GM20000 (cell line): ENCODE data around the gene CPN2.

ENCODE experiments used
- DNase-seq: peaks from one replicate; pipeline ENCODE4 v3.0.0; 2012; ENCODE audit warnings: low spot score
- TF ChIP-seq, protein P1 (sequence below): IDR thresholded peaks from 2 replicates; pipeline ENCODE4 v1.5.1; 2012; ENCODE audit warnings: mild to moderate bottlenecking, control low read depth; ENCODE audit errors: extremely low read depth, missing control alignments

CPN2 gene

DNA sequence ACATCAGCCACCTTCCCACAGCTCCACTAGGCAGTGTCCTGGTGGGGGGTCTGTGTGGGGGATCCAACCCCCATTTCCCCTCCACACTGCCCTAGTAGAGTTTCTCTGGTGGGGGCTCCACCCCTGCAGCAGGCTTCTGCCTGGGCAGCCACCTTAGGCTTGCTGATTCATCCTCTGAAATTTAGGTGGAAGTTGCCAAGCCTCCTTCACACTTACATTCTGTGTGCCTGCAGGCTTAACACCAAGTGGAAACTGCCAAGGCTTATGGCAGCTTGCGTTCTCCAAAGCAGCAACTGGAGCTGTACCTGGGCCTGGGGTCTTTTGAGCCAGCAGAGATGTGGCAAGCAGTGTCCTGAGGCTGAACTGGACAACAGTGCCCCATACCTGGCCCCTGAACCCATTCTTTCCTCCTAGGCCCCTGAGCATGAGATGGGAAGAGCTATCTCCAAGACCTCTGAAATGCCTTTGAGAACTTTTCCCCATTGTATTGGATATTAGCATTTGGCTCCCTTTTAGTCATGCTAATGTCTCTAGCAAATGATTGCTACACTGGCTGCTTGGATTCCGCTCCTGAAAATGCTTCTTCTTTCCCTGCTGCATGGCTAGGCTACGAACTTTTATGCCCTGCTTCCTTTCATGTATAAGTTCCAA is 32.5 kb downstream of the CPN2 start:
- no peak for DNase-seq
- TF ChIP-seq, protein P1, sequence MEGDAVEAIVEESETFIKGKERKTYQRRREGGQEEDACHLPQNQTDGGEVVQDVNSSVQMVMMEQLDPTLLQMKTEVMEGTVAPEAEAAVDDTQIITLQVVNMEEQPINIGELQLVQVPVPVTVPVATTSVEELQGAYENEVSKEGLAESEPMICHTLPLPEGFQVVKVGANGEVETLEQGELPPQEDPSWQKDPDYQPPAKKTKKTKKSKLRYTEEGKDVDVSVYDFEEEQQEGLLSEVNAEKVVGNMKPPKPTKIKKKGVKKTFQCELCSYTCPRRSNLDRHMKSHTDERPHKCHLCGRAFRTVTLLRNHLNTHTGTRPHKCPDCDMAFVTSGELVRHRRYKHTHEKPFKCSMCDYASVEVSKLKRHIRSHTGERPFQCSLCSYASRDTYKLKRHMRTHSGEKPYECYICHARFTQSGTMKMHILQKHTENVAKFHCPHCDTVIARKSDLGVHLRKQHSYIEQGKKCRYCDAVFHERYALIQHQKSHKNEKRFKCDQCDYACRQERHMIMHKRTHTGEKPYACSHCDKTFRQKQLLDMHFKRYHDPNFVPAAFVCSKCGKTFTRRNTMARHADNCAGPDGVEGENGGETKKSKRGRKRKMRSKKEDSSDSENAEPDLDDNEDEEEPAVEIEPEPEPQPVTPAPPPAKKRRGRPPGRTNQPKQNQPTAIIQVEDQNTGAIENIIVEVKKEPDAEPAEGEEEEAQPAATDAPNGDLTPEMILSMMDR: no peak

DNA sequence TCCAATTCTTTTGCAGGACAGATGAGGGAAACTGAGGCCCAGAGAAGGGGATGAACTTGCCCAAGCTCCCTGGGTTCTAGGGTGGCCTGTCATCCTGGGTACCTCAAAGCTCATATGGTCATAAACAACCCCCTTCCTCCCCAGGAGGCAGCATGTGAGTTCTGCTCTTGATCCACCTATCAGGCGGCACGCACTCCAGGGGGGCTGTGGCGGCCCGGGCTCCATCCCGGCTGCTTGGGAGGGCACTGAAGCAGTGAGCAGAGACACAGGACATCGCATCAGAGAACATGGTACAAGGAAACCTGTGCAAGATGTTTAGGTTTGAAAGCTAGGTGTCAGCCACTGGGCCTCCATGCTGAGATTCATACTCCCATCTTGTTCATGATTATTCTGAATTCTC is 34.2 kb downstream of the CPN2 start:
- TF ChIP-seq, protein P1: no peak

DNA sequence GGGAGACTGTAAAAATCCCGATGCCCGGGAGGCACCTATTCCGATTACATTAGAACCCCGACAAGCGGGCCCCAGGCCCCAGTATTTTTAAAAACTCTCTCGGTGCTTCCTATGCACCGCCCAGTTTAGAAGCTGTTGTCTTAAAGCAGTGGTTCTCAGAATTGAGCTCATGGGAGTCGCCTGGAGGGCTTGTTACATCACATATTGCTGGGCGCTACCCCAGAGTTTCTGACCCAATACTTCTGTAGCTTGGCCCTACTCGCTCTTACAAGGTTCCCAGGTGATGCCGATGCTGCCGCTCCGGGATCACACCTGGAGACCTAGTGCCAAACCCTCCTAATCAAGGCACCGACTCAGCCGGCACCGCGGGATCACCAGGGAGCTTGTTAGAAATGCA is 35.2 kb downstream of the CPN2 start:
- no peak for DNase-seq
- TF ChIP-seq, protein P1: no peak

More for the DNA sequence above, 34.2 kb downstream of the CPN2 start:
- DNase-seq: no peak

DNA sequence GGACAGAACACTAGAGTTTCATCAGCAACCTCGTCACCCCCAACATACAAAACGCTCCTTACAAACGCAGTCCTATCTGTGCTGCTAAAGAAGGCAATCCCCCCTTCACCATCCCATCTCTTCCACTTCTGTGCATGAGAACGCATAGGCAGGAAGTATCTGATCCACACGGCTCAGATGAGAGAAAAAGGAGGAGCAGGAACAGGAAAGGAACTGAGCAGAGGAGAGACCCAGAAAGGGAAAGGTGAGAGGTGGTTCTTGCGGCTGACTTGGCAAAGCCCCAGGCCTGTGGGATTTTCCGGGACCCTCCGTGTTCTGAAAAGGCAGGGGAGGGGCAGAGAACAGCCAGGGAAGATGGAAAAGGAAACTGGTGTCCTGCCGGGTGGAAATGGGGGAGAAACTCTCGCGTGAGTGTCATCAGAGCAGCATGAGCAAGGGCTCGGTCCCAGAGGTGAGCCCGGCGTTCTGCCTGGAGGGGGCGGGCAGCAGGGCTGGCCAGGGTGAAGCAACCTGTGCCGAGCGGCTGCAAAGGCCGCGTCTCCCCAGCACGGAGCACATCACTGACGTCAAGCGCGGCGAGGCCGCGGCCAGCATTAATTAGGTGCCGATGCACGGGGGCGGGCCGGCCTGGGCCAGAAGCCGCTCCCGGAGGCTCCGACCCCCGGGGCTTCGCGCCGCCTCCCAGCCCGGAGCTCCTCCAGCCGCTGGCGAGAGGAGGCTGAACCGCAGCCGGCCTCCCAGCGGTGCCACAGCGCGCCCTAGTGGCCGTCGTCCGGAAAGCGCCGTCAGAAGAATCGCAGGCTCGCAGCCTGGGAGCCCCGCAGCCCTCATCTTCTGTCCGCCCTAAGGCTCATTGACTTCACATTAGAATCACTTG is 35.8 kb downstream of the CPN2 start:
- TF ChIP-seq, protein P1: peak; percentile 97
- peak; percentile 90 for DNase-seq

DNA sequence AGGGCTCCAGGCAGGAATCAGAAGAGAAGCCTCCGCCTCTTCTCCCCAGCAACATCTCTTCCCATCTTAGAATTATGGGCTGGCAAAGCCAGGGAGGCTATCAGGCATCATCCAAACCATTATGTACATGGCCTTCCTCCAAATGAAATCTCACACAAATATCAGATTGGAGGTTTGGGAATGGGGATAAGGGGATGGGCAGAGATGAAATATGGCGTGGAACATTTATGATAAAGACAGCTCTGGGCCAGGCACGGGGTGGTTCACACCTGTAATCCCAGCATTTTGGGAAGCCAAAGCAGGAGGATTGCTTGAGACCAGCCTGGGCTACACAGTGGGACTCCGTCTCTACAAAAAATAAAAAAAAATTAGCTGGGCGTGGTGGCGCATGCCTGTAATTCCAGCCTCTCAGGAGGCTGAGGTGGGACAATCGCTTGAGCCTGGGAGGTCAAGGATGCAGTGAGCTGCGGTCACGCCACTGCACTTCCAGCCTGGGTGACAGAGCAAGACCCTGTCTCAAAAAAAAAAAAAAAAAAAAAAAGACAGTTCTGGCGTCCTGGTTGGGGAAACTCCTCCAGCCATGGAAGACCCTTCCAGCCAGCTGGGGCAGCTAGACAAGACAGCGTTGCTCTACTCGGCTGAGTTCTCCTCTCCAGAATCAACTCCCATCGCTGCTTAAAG is 36.6 kb downstream of the CPN2 start:
- TF ChIP-seq, protein P1: no peak

DNA sequence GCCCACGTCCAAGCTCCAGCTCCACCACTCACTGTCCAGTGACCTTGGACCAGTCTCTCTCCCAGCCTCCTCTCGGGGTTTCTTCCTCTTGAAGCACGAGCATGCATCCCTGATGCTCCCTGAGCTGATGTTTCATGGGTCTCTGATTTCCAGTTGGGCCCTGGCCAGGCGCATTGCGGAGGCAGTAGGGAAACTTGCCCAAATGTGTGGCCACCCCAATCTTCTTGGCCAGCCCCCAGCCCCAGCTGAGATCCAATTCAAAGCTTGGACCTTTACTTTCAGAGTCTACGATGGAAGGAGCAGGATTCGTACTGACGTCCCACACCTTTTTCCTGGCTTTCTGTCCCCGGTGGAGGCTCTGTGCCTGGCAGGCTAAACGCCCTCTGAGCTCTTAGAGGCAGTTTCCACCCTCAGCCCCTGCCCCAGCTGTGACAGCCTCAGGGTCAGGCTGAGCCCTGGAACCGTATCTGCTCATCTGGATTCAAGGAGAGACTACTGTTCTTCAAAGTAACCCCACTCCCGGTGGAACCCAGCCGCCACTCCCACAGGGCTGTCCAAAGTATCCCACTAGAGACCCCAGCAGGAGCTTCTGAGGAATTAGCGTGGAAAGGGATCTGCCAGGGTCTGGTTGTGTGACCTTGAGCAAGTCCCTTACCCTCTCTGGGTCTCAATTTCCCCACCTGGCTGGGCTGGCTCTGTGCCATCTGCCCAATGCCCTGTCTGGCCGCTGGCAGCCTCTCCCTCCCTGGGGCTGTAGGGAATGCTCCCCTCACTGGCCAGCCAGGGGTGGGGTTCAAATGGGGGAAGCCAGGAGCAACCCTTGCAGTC is 37.4 kb downstream of the CPN2 start:
- no peak for DNase-seq
- TF ChIP-seq, protein P1: no peak

More for the DNA sequence above, 36.6 kb downstream of the CPN2 start:
- DNase-seq: no peak
